Colonic mucosa (tissue), 4 donors: ENCODE results near the gene PCDH15. TPM values are rescaled to one million over a fixed set of nuclear protein-coding genes. Genes with fewer than 3 reads are reported as not detected.
"Not testable (repeated sequence)": the region's sequence is repeated elsewhere in the genome, so short reads cannot be mapped to it uniquely, and the experiment has no call there.

Experiments used
- DNase-seq: peaks from one replicate; pipeline ENCODE4 v3.0.0-alpha.2; 2020
- H3K27ac ChIP-seq: fragments of 200-600 bp; one replicate; pipeline ENCODE4 v1.8.0; 2021
- H3K27me3 ChIP-seq: fragments of 200-600 bp; one replicate; pipeline ENCODE4 v1.8.0; 2021
- H3K36me3 ChIP-seq: fragments of 200-600 bp; one replicate; pipeline ENCODE4 v1.8.0; 2021
- H3K4me1 ChIP-seq: fragments of 200-600 bp; one replicate; pipeline ENCODE4 v1.8.0; 2021; ENCODE audit warnings: mild to moderate bottlenecking
- H3K4me3 ChIP-seq: fragments of 200-600 bp; one replicate; pipeline ENCODE4 v1.8.0; 2021
- H3K9ac ChIP-seq, 2 donors: one replicate each; pipeline ENCODE4 v1.7.0; 2013; ENCODE audit warnings: control low read depth in 2 of 2, low read depth in 2 of 2, low read length in 2 of 2
- H3K9me3 ChIP-seq: fragments of 200-600 bp; one replicate; pipeline ENCODE4 v1.8.0; 2021
- intact Hi-C: fragments of 100-400 bp; cut with DNase I; formaldehyde crosslinking; loops from one replicate; pipeline ENCODE4 v1.14.1; 2022
- total RNA-seq, 2 donors: library from RNA; stranded (reverse); fragmentation: NEBNext Ultra II Directional in 1 of 2; extraction: Animal tissue kit (Norgen Biotek cat#: 25700) in 1 of 2; gene quantifications; one replicate each; pipeline ENCODE4 v1.2.1, GENCODE V29; 2021
- TF ChIP-seq, protein P1 (sequence below): fragments of 200-600 bp; IDR thresholded peaks from one replicate; pipeline ENCODE4 v1.8.0; 2022; ENCODE audit warnings: antibody characterized with exemption, mild to moderate bottlenecking
- donor health status: healthy.
- donor health status: DM: no; HTN: no; CAD: no.
- donor health status: DM: no; HTN: no; CAD: no.

Gene PCDH15
- total RNA-seq, 2 donors from 2014 or later: not detected

- H3K4me3 ChIP-seq: no peak overlapping the region
- intact Hi-C loops: no loop called here
- H3K27ac ChIP-seq: no peak overlapping the region
- no peaks in the 10 kb centered on the region for H3K9me3 ChIP-seq
- no peaks in the 10 kb centered on the region for H3K4me1 ChIP-seq
- no peak for DNase-seq
- no peaks in the 10 kb centered on the region for H3K27me3 ChIP-seq
- no peaks in the 10 kb centered on the region for H3K36me3 ChIP-seq
- TF ChIP-seq, protein P1, sequence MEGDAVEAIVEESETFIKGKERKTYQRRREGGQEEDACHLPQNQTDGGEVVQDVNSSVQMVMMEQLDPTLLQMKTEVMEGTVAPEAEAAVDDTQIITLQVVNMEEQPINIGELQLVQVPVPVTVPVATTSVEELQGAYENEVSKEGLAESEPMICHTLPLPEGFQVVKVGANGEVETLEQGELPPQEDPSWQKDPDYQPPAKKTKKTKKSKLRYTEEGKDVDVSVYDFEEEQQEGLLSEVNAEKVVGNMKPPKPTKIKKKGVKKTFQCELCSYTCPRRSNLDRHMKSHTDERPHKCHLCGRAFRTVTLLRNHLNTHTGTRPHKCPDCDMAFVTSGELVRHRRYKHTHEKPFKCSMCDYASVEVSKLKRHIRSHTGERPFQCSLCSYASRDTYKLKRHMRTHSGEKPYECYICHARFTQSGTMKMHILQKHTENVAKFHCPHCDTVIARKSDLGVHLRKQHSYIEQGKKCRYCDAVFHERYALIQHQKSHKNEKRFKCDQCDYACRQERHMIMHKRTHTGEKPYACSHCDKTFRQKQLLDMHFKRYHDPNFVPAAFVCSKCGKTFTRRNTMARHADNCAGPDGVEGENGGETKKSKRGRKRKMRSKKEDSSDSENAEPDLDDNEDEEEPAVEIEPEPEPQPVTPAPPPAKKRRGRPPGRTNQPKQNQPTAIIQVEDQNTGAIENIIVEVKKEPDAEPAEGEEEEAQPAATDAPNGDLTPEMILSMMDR: no peak
- no peak overlapping the region for H3K9ac ChIP-seq
These were observed 366.2 kb downstream of the PCDH15 start for GRCh38 chr10:54434782-54435181.

- H3K4me1 ChIP-seq: no peaks in the 10 kb centered on the region
- TF ChIP-seq, protein P1: no peak
- intact Hi-C loops: no loop called here
- H3K27me3 ChIP-seq: no peaks in the 10 kb centered on the region
- no peak overlapping the region for H3K9ac ChIP-seq
- H3K27ac ChIP-seq: no peak overlapping the region
- H3K9me3 ChIP-seq: no peaks in the 10 kb centered on the region
- no peak for DNase-seq
- no peak overlapping the region for H3K4me3 ChIP-seq
- H3K36me3 ChIP-seq: no peaks in the 10 kb centered on the region
These were observed 385.5 kb downstream of the PCDH15 start for GRCh38 chr10:54415483-54415882.

DNA sequence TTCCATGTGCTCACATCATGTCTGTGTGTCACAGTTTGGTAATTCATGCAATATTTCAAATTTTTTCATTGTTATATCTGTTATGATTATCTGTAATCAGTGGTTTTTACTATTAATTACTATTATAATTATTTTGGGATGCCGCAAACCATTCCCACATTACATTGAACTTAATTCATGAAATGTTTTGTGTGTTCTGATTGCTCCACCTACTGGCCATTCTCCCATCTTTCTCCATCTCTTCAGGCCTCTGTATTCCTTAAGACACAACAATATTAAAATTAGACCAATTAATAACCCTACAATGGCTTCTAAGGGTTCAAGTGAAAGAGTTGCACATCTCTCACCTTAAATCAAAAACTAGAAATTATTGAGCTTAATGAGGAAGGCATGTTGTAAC, 398.5 kb downstream of the PCDH15 start:
- intact Hi-C loops: loop anchor here (10.0 kb wide), 1 partner anchor 798 kb away; no protein-coding TSS in a partner anchor
- no peak overlapping the region for H3K9ac ChIP-seq

DNA sequence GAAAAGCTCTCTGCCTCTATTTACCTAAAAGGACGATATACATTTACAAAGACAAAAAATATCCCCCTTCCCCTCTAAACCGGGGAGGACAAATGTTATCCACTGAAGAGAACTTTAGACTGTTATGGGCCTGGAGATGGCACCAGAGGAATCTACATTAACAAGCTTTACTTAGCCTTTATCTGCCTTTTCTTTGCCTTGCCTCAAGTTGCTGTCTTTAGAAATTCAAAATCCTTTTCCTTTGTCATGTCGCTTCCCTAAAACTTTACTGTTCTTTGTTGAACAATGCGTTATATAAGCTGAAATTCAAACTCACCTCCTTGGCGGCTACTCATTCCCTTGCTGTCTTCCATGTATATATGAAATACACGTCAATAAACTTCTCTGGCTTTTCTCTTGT, 405.0 kb downstream of the PCDH15 start:
- H3K4me1 ChIP-seq: no peaks in the 10 kb centered on the region
- no peak for DNase-seq
- no peaks in the 10 kb centered on the region for H3K9me3 ChIP-seq
- no peak overlapping the region for H3K4me3 ChIP-seq
- no peaks in the 10 kb centered on the region for H3K36me3 ChIP-seq
- no peak overlapping the region for H3K27ac ChIP-seq
- no peaks in the 10 kb centered on the region for H3K27me3 ChIP-seq
- intact Hi-C loops: no loop called here
- TF ChIP-seq, protein P1: no peak
- no peak overlapping the region for H3K9ac ChIP-seq

More for the DNA sequence above, 398.5 kb downstream of the PCDH15 start:
- no peaks in the 10 kb centered on the region for H3K27me3 ChIP-seq
- TF ChIP-seq, protein P1: no peak
- H3K4me1 ChIP-seq: no peaks in the 10 kb centered on the region
- no peak for DNase-seq
- no peaks in the 10 kb centered on the region for H3K9me3 ChIP-seq
- H3K4me3 ChIP-seq: no peak overlapping the region
- H3K27ac ChIP-seq: no peak overlapping the region
- no peaks in the 10 kb centered on the region for H3K36me3 ChIP-seq

DNA sequence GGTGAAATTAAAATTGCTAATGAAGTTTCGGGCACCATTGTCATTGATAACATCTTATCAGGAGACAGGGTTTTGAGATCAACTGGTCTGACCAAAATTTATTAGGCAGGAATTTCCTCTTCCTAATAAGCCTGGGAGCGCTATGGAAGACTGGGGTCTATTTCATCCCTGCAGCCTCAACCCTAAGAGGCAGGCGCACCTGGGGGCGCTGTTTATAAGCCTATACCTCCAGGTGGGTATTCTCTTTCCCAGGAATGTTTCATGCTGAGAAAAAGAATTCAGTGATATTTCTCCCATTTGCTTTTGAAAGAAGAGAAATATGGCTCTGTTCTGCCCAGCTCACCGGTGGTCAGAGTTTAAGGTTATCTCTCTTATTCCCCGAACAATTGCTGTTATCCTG, 406.4 kb downstream of the PCDH15 start:
- H3K9me3 ChIP-seq, DNase-seq, H3K9ac ChIP-seq, H3K4me1 ChIP-seq, H3K4me3 ChIP-seq, intact Hi-C loops, H3K27me3 ChIP-seq, H3K36me3 ChIP-seq, H3K27ac ChIP-seq: not testable (repeated sequence)

DNA sequence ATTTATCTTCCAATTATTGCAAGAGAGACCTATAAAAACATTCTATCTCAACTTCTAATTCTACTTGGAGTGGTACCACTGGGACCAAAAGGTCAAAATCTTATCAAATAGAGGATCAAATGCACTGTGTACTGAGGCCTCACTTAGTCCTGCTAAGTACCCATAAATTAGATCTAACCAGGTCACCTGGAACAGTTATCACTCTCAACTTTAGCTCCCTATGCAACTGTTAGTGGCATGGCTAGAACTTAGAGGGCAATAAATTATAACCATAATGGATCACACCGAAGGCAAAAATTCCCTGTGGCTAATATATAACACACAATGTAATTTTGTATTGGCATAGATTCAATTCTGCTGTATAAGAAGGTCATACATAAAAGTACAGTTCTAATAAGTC, 428.9 kb downstream of the PCDH15 start:
- no peak overlapping the region for H3K27ac ChIP-seq
- H3K36me3 ChIP-seq: no peaks in the 10 kb centered on the region
- no peaks in the 10 kb centered on the region for H3K4me1 ChIP-seq
- TF ChIP-seq, protein P1: no peak
- intact Hi-C loops: no loop called here
- H3K27me3 ChIP-seq: no peaks in the 10 kb centered on the region
- no peaks in the 10 kb centered on the region for H3K9me3 ChIP-seq
- no peak for DNase-seq
- no peak overlapping the region for H3K4me3 ChIP-seq
- H3K9ac ChIP-seq: no peak overlapping the region
